ENCODE data around the gene VARS2.
"Not testable (repeated sequence)": the region's sequence is repeated elsewhere in the genome, so short reads cannot be mapped to it uniquely, and the experiment has no call there.

VARS2 gene

GRCh38 chr6:30898750-30899360 lies 15.2 kb upstream of the VARS2 start:
- DNase-seq (ENCODE audit: low read depth, low spot score), result no peak

DNA sequence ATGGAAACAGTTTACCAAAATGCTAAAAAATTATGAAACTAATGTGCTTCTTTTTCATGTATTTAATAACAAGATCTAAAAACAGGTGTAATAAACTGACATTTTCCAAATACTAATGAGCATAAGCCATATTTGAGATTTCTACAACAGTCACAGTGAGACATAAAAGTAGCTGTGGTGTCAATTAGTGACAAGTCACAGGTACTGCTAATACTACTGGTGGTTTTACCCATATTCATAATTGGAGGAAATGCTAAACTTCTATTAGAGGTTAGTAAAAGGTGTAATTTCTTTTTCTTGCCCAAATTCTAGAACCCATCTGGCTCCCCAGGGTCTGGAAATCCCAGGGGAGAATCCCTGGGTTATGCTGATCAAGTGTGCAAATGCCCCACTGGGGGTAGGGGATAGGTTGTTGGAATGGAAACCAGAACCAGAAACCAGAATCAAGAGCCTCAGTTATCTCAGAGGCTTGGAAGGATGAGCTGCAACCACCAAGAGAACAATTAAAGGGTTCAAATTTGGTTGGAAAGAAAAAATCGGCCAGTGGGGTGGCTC lies 13.1 kb upstream of the VARS2 start:
- DNase-seq (ENCODE audit: low read depth, low spot score), result no peak

GRCh38 chr6:30901436-30901835 lies 12.6 kb upstream of the VARS2 start:
- no peak for DNase-seq (ENCODE audit: low read depth, low spot score)

DNA sequence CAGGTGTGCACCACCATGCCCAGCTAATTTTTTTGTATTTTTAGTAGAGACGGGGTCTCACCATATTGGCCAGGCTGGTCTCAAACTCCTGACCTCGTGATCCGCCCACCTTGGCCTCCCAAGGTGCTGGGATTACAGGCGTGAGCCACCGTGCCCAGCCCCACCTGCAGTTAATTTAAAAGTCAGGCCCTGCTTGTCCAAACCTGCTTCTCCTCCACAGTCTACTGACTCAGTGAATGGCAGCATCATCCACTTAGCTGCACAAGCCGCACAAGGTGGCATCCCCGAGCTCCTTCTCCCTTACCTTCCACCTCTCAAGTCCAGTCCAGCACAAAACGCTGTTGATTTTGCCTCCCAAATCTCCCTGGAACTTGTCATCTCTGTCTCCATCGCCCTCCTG lies 11.8 kb upstream of the VARS2 start:
- DNase-seq (ENCODE audit: low read depth, low spot score), result not testable (repeated sequence)

DNA sequence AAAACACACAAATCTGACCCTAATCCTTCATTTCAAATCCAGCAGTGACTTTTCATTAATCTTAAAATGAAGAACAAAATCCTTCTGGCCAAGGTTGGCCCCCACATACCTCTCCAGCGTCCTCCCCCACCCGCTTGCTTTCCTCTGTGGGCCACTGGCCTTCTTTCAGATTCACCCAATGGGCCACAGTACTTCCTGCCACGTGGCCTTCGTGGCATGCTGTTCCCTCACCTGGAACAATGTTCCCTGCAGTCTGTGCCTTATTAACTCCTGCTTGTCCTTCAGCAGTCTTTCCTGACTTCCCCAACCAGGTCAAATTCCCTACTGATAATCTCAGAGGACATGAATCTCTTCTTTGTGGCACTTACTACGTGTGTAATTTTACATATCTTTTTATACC lies 11.3 kb upstream of the VARS2 start:
- no peak for DNase-seq (ENCODE audit: low read depth, low spot score)

GRCh38 chr6:30903236-30903635 lies 10.8 kb upstream of the VARS2 start:
- no peak for DNase-seq (ENCODE audit: low read depth, low spot score)

DNA sequence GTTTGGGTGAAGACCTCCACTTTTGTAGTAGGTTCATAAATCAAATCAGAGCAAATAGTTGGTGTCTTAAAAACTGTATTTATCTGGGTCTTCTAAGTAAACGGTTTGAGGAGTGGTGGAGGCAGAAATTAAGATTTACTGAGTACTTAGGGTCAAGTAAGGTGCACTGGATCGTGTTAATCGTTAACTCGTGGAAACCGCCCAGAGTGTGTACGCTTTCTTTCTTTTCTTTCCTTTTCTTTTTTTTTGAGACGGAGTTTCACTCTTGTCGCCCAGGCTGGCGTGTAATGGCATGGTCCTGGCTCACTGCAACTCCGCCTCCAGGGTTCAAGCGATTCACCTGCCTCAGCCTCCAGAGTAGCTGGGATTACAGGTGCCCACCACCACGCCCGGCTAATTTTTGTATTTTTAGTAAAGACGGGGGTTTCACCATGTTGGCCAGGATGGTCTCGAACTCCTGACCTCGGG lies 6.7 kb upstream of the VARS2 start:
- not testable (repeated sequence) for DNase-seq (ENCODE audit: low read depth, low spot score)

DNA sequence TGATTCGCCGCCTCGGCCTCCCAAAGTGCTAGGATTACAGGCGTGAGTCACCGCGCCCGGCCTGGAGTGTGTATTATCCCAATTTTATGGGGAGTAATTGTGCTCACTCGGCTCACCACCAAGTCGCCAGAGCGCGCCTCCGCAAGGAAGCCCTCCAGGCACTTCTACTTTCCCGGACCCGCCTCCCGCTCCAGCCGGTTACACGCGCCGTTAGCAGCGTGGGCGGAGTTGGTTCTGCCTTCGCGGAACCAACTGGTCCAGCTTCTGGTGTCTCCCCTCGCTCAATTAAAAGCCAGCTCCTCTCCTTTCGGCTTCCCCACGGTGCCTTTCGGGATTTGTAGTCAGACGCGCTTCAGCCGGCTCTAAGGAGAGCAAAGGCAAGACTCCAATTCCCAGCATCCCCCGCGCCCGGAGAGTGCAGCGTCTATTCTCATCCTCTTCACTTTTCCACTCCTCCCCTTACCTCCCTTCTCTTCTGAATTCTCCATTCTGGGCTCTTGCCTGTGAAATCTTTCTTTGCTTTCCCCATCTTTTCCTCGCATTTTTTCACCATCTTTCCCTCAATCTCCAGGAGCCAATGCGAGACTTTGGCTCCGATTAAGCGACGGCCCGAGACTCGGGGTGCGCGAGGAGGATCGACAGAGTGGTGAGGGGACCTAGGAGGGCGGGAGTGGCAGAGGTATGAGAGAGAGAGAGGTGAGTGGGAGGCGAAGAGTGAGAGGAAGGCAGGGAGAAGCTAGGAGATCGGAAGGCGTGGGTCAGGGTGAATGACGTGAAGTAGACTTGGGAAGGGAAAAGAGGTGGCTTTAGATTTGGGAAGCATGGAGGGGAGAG lies 6.1 kb upstream of the VARS2 start, which contains the start of gene GTF2H4:
GTF2H4 (plus strand) TSS at position 450 of the 834 bp plus-strand sequence.
- DNase-seq (ENCODE audit: low read depth, low spot score), result peak; percentile 98

DNA sequence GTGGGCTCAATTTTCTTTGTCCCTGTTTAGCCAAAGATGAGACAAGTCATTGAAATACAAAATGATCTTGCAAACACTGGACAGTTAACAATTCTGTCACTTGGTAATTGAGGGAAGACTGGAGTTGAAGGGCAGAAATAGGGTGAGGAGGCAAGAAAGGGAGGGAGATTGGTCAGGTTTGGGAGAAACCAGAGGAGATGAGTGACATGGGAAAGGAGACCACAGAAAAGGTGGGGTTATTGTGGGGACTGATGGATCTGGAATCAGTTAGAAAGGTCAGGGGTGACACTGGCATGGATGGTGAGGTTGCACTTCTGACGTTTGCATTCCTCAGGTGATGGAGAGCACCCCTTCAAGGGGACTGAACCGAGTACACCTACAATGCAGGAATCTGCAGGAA lies 5.3 kb upstream of the VARS2 start:
- DNase-seq (ENCODE audit: low read depth, low spot score), result no peak

GRCh38 chr6:30910473-30910872 lies 3.6 kb upstream of the VARS2 start:
- not testable (repeated sequence) for DNase-seq (ENCODE audit: low read depth, low spot score)

- no peak for DNase-seq (ENCODE audit: low read depth, low spot score)
Observed at GRCh38 chr6:30912746-30913520, 1.1 kb upstream of the VARS2 start.

DNA sequence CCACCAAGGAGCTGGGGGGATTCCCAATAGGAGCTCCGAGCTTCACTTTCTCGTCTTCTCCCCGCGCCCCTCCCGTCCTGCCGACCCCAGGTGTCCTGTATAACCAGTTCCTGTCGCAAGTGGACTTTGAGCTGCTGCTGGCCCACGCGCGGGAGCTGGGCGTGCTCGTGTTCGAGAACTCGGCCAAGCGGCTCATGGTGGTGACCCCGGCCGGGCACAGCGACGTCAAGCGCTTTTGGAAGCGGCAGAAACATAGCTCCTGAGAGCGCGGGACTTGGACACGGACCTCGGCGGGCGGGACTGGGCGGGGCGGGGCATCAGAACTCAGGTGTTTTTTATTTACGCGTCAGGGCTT lies 340 bp upstream of the VARS2 start:
- no peak for DNase-seq (ENCODE audit: low read depth, low spot score)

- no peak for DNase-seq (ENCODE audit: low read depth, low spot score)
Observed at GRCh38 chr6:30914854-30915590, 984 bp downstream of the VARS2 start.

DNA sequence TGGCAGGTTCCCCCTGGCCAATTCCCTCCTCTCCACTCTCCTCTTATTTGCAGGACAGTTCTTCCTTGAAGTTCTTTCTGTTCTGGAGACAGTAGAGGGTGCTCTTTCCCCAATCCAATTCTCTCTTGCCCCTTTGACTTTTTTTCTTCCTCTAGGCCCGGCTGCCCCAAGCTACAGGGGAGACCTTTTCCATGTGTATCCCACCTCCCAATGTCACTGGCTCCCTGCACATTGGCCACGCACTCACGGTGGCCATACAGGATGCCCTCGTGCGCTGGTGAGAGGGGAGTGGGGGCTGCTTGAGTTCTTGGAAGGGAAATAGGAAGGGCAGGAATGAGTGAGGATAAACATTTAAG lies 1.5 kb downstream of the VARS2 start:
- DNase-seq (ENCODE audit: low read depth, low spot score), result no peak

DNA sequence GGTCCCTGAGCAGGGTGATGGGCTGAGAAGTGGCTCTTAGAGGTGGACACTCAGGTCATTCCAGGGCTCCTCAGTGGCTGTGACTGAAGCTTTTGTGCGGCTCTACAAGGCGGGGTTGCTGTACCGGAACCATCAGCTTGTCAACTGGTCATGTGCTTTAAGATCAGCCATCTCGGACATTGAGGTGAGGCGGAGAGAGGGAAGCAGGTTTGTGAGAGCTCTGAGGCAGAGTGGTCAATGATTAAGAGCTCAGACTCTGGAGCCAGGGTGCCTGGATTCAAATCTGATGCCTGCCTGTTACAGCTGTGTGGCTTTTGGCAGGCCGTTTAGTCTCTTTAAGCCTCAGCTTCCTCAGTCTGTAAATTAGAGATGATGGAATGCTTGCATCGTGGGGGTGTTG lies 3.0 kb downstream of the VARS2 start:
- no peak for DNase-seq (ENCODE audit: low read depth, low spot score)

- no peak for DNase-seq (ENCODE audit: low read depth, low spot score)
Observed at GRCh38 chr6:30917487-30917886, 3.4 kb downstream of the VARS2 start.

GRCh38 chr6:30918670-30919069 lies 4.6 kb downstream of the VARS2 start:
- DNase-seq (ENCODE audit: low read depth, low spot score), result no peak

DNA sequence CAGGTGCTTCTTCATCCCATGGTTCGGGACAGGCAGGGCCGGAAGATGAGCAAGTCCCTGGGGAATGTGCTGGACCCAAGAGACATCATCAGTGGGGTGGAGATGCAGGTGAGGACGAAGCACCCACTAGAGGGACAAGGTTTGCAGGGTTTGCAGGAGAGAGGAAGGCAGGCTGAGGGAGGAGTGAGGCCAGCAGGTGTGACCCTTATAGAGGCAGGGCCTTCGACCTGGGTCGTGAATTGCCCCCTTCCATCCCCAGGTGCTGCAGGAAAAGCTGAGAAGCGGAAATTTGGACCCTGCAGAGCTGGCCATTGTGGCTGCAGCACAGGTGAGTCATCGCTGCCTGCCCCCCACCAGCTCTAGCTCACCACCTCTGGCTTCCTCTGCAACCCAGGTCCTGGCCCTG lies 8.4 kb downstream of the VARS2 start:
- no peak for DNase-seq (ENCODE audit: low read depth, low spot score)

- not testable (repeated sequence) for DNase-seq (ENCODE audit: low read depth, low spot score)
Observed at GRCh38 chr6:30924040-30924627, 10.1 kb downstream of the VARS2 start.

GRCh38 chr6:30926644-30927043 lies 12.6 kb downstream of the VARS2 start:
- no peak for DNase-seq (ENCODE audit: low read depth, low spot score)

- not testable (repeated sequence) for DNase-seq (ENCODE audit: low read depth, low spot score)
Observed at GRCh38 chr6:30927080-30927479, 13.0 kb downstream of the VARS2 start.
